DMS79 (cell line): ENCODE measurements around the gene PAX8.
"Not testable (repeated sequence)": the region's sequence is repeated elsewhere in the genome, so short reads cannot be mapped to it uniquely, and the experiment has no call there.

Experiments used
- DNase-seq: peaks from one replicate; lab custom pipeline; 2025; lab: John Stamatoyannopoulos, UW

The PAX8 gene

DNA sequence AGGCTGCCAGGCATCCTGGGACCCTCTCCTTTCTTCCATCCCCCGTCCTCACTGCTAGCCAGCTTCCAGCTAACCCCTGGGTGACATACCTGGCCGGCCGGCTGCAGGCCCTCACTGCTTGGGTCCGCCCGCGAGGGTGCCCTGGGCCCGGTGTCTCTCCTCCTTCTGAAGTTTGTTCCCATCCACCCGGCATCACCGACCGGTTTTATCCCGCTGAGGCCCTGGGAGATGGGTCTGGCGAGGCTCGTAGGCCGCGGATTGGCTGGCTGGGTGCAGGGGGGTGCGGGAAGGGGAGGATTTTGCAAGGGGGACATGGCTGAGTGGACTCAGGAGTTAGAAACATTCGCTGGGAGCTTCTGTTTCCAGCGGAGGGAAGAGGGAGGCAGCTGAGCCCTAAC is at the start of gene PAX8:
Gene PAX8, minus strand, starts transcription at position 180 of the 398 bp plus-strand sequence. CDS start 527 bp downstream, outside the sequence.
- DNase-seq = no peak

DNA sequence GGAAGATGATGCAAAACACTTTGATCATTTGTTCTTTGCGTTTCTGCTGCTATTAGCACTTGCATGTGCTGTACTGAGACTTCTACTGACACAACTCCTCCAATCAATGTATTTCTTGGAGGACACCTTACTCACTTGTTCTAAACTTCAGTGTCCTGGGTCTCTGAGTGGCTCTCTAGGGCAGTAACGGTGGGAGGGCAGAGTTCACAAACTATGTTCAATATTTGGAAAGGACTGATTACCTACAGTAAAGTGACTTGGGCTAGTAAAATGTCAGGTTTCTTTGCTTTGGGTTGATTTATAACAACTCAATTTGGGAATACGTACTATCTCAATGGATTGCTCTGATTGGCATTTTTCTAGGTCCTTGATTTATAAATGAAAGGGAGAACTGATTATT is 49.3 kb upstream of the PAX8 start:
- no peak for DNase-seq

DNA sequence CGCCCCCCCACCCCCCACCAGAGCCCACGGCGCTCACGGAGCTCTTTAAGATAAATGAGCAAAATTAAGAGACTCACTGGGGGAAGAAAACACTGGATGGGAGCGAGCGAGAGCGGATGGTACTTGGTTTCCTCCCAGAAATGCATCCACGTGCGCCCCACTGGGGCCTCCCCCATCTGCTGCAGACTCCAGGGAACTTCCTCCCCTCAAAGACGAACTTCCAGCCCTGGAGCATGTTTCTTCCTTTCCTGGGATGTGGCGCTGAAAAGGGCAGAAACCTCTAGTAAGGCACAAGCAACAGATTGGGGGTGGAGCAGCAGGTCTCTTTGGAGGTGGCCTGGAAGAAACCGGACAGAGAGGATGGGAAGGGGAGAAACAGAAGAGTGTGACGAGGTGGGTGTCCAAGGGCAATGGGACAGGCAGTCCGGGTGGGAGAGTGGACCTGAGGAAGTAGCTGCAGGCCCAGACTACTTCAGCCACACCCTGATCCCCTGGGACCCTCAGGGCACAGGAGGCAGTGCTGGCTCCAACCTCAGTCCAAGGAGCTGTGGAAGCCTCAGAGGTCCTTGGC is 46.5 kb upstream of the PAX8 start:
- DNase-seq = not testable (repeated sequence)

DNA sequence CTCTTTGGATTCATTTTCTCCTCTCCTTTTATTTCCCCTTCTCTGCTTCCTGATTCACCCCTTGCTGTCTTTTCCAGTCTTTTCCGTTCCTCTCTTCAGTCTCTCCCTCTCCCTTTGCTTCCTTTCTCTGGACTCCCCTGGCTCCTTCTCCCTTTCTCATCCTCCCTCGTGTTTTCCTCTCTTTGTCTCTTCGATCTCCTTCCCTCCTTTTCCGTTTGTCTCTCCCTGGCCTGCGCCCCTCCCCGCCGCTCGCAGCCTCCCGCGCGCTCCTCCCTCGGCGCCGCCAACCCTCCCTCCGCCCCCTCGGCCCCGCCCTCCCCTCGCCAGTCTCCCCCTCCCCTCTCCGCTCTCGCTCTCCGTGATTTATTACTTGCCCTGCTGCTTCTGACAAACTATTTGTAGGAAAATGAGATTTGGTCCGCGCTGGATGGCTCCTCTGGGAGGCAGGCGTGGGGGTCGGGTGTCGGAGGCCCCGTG is 46.0 kb upstream of the PAX8 start:
- peak; percentile 33 for DNase-seq

DNA sequence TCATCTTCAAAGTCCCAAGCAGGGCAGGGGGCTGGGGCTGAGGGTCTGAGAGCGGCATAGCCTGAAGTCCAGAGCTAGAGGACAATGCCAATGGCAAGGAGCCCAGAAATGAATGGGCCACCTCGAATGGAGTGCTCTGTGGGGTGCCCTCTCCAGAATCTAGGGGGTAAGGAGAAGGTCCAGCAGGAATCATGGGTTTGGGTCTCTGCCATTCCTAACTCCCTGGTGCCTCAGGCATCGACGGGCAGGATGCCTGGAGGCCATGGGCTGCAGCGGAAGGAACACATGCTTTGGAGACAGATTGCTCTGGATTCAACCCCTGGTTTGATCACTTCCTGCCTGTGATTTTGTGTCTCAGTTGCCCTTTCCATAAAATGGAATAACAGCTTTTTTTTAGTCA is 44.4 kb upstream of the PAX8 start:
- DNase-seq = not testable (repeated sequence)

DNA sequence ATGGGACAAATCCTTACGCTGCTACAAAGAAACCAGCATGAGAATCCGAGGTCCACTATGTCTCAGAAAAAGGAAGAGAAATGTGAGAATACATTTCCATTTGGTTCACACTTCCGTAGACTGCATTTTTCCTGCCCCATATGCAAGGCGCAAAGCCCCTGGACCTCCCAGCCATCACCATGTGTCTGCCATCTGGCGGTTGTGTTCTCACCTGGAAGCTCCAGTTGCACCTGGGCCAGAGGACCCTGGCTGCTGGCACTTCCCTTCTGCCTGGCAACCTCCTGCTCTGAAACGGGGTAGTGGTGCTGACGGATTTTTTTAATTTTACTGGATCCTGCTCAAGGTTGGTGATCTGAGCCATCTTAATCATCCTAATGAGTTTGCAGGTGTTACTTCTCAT is 41.4 kb upstream of the PAX8 start:
- DNase-seq = not testable (repeated sequence)

DNA sequence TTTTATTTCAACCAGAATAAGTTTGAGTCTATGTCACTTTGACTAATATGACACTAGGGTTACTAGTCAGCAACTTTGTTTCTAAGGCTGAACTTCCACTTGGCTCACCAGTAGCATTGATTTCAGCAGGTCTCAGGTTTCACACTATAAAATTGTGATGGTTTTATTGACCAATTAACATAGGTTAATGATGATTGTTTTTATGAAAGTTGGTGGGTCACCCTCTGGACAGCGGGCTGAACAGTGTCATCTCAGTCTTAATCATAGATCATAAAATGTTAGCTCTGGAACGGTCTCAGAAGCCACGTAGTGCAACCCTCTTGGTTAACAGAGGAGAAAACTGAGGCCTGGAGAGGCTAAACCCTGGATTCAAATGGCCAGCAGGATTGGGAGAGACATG is 40.2 kb upstream of the PAX8 start:
- DNase-seq = not testable (repeated sequence)

DNA sequence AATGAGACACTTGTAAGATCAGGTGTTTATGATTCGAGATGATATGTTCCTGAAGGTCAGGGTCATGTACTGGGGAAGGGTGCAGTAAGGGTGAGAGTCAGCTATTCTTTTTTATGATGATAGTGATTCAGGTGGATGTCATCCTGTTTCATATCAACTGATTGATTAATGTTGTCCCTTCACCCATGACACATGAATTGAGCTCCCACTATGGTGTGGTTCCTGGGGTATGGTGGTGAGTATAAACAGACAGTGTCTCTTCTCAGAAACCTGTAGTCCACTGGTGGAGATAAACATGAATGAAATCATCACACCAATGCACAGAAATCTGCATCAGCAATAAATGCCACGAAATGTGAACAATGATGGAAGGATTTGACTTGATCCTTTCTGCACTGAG is 37.4 kb upstream of the PAX8 start:
- DNase-seq = no peak

DNA sequence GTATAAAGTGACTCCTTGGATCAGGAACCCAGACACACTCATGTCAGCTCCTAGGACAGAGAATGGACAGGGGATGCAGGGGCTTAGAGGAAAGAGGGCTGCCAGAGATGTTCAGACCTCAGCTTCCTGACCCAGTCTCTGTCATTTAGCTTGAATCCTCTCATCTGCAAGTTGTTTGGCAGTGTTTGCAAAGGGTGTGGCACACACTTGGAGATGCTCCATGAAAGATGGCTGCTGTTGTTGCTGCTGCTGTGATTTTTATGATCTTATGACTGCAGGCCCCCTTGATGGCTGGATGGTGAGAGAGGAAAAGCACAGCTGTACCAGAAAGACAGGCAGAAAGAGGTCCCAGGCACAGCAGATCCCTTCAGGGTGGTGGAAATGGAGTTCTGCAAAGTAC is 35.9 kb upstream of the PAX8 start:
- not testable (repeated sequence) for DNase-seq

DNA sequence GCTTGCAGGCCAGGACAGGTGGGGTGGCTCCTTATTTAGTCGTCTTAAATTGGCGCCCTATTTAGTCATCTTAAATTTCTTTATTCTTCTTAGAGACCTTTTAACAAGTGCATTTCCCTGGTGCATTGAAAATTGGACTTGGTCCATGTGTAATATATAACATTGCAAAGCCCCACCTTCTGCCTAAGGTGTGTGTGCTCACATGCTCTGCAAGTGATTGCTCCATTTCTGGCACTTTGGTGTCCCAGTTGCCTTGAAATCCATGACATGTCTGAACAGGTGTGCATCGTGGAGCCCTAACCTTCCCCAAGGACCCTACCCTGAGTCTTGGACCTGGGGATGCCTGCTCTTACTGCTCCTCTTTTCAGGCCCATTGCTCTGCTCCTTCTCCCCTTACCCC is 35.5 kb upstream of the PAX8 start:
- DNase-seq = not testable (repeated sequence)

DNA sequence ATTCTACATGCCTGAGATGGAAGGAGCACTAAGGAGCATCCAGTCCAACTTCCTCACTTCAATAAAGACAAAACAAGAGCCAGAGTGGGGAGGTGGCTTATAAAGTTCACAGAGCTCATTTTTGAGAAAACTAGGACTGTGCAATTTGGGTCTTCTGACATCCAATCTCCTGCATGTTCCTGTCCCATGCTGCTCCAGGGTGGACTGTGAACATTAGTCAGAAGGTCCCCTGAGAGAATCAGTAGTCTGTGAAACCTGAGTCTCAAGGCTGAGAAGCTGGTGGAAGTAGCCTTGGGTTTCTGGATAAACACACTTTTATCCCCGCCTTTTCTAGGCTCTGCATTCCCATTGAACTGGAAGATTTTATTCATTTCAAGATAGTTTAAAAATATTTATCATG is 33.1 kb upstream of the PAX8 start:
- DNase-seq = not testable (repeated sequence)

DNA sequence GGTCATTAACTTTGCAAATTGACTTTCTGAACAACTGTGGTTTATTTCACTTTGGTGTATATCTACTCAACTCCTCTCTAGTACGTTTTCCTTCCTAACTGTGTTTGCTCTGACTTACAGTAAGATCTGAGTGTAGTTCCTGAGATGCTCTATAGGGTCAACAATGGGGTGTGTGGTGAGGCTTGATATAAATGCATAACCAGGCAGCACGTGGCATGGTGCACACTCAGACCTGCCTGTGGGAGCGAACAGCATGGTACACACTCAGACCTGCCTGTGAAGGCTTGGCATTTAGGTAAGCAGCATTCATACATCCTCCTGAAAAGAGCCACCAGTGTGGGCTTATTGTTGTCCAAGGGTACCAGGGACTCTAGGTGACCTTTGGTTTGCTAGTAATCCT is 32.5 kb upstream of the PAX8 start:
- not testable (repeated sequence) for DNase-seq

DNA sequence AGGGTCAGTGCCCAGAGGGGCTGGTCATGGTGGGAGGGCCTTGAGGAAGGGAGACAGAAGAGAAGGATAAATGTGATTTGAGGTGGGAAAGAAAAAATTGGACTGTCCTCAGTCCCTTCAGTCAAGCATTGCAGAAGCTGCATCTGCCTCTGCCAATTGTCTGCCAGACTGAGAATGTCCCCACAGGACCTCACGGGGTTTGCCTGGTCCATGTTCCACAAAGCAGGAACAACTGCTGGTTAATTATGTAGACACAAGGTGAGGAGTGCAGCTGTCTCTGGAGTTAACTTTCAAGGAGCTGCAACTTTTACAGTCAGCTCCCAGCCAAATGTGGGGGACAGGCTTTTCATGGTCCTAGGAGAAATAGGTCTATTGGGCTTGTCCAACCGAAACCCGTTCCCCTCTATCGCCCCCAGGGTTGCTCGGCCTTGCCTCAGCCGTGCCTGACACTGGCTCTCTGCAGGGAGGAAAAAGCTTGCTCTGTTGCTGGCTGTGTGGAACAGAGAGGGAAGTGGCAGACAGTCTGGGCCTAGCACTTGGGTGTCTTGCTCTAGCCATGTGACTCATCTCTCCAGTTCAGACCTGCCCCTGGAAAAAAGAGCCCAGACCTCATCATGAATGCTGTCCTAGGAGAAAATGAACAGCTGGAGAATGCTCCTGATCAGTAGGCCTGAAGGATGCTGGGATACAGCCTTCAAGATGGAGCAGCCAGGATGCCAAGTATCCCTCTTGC is 31.1 kb upstream of the PAX8 start:
- no peak for DNase-seq

DNA sequence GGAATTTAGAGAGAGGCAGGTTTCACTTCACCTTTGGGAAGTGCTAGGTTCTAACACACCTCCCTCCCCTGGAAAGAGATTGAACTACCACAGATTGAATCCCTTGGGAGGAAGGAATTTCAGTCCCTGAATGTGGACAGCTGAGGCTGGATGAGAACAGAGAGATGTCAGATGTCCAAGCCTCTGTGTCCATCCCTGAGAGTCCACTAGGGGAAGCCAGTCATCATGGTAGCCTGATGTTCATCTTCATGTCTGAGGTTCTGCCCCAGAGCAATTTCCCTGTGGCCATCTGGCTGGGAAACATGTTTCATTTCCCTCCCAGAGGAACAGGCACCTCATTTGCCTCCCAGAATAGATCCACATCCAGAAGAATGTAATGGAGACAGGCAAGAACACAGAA is 30.1 kb upstream of the PAX8 start:
- not testable (repeated sequence) for DNase-seq

DNA sequence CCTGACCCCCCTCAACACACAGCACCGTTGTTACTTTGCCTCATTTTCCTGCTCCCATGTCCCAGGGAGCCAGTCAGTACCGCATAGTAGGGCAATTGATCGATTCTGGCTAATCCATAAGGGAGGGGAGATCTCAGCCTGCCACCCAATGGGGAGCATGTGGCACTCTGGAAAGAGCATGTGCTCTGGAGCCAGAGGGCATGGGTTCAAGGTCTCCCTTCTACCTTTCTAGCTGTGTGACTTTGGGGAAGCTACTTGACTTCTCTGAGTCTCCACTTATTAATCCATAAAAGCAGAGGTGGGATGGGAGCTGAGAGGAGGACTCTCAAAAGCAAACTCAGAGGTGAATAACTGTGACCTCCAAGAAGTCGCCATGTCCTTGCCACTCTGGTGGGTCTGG is 27.5 kb upstream of the PAX8 start:
- DNase-seq = not testable (repeated sequence)

DNA sequence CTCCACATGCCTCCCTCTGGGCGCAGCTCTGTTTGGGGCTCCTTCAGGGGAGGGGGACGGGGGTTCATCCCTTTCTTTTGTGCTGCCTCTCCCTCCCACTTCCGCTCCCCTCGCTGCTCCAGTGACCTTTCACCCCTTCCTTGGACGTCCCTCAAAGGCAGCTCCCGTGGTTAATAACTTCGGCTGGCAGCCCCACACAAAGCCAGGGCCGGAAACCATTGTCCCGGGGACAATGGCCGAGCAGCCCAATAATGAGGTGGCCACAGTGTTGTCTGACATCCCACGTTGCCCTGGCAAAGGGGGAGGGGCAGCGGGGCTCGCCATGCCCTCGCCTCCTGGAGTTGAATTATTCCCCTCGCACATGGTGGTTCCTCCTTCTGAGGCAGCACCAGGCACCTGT is 27.0 kb upstream of the PAX8 start:
- not testable (repeated sequence) for DNase-seq

DNA sequence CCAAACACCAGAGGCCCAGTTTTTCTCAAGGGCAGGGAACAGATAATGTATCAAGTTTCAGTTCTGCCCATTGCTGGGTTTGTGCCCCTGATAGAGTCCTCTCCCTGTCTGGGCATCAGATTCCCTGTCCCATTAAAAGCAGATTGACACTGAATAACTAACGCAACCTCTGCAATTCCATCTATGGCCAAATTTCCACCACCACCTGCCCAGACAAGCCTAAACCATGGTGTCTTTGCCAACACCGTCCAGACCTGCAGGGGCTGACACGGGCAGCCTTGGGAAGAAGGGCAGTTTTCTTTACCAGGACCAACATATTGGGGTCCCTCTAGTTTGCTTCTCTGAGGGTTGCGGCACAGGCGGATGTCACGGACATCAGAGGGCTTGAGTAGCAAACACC is 26.4 kb upstream of the PAX8 start:
- no peak for DNase-seq

DNA sequence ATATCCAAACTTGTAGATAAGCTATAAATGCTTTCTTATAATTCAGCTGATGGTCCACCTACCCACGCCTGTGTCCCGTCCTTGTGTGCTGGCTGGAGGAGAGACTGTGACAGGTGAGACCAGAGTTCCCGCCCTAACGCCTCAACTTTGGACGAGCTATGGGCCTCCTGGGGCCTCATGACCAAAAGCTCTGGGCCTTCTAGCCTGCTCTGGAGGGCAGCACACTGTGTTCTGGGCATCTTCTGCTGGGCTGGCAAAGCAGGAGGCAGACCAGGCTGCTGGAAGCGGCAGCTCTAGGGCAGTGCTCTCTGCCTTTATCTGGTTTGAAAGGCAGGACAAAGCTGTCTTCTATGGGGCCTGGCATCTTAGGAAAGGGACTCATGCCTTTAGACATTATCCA is 26.0 kb upstream of the PAX8 start:
- no peak for DNase-seq

DNA sequence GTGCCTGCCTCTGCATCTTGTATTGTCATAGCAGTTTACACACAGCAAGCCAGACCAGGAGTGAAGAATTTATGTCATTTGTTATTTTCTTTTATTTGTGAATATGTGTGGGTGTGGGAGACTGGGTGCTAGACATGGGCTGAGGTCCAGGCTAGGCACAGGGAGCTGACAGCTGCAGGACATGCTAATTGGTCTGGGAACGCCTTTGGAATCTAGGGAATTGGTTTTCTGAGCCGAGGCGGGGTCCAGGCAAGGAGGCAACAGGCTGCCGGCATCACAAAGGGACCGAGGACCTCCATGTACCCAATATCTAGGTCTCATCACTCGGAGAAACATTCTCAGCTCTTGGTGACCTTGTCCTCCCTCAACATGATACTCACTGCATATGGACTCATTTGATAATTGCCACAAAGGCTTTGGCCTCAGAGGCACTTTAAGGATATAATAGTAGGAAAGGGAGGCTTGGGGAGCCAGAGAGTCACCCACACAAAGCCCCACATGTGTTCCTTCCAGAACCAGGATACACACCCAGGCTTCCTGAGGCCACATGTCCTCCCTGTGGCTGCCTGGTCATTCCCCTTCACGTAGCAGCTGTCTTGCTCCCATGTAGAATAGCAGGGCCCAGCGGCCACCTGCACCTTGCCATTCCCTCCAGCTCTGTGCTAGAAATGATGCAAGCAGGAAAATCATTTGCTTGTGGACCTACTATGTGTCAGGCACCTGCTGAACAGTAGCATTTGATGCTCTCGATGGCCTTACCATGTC is 23.7 kb upstream of the PAX8 start:
- not testable (repeated sequence) for DNase-seq

DNA sequence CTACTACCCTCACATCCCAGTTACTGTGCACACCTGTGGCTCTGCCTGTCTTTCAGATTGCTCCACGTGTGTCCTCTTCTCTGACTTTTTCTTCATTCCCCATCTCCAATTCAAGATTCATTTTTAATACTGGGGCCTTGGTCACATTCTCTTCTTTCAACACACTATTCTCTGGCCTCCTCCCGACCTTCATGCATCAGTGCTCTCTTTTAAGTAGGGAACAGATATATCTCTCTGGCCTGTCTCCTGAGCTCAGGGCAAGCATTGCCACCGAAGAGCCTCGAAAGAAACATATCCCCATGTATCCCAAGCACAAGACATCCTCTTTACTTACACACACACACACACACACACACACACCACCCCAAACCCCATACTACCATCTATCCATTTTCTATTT is 21.6 kb upstream of the PAX8 start:
- no peak for DNase-seq

DNA sequence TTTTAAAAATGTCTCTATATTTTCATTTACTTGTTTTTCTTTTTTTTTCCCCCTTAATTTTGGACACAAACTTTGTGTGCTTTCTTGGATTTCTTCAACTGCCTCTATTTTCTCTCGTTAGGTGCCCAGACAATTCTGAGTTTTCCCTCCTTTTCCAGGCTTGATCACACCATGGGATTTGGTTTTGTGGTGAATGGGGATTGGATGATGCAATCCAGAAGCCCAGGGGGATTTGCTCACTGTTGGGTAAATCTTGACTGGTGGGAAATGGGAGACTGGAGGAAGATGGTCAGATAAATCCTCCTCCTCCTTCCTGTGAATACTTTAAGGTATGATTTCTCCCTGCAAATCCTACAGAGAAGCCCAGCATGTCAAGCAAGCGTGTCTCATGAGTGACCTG is 19.5 kb upstream of the PAX8 start:
- no peak for DNase-seq

DNA sequence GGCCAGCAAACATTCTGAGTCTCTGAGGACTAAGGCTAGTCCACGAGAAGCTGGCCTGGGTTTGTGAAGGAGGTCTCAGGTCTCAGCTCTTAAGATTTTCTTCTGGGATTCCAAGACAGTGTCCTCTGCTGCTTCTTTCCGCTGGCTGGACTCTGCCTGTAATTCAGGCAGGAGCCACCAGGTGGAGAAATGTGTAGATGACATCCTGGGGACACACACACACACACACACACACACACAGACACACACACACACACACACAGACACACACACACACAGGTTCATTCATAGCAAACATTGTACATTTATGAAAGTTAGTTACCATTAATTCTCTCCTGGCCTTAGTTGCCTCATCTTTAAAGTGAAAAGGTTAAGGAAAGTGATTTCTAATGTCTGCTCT is 18.9 kb upstream of the PAX8 start:
- DNase-seq = not testable (repeated sequence)

DNA sequence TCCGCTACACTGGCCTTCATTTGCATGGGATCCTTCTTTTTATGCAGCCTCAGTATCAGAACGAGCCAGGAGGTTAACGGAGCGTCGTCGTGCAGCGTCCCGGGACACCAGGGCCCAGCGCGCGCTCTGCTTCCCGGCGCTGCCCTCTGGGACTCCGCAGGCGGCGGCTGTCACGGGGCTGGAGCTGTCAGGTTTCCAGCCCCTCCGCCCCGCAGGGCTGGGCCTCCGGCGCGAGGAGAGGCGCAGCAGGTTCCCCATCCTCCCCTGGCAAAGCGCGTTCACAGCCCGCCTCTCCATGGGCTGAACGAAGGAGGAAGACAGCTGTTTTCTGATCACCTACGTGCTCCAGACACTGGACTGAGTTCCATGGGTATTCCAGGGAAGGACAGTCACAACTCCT is 12.5 kb upstream of the PAX8 start:
- DNase-seq = no peak
